HCT116 (cell line): ENCODE measurements around the gene ORMDL3. TPM values are rescaled to one million over a fixed set of nuclear protein-coding genes. Genes with fewer than 3 reads are reported as not detected.

ENCODE experiments used
- ATAC-seq: fragments of 200-7000 bp; cut with Tn5 transposase; 2 replicates; pipeline ENCODE4 v1.9.1; 2020; ENCODE audit warnings: mild to moderate bottlenecking, moderate library complexity
- Bru-seq: library from RNA; stranded (reverse); fragments of 400-500 nt; gene quantifications from one replicate; lab custom pipeline; 2021; lab: Mats Ljungman, UMichigan
- BruChase-seq, 2 experiments: library from RNA; stranded (reverse); fragments of 400-500 nt; gene quantifications; one replicate each; lab custom pipeline; 2021; lab: Mats Ljungman, UMichigan
- BruUV-seq: library from RNA; stranded (reverse); fragments of 400-500 nt; replicated peaks from 2 replicates; lab custom pipeline; 2021; lab: Mats Ljungman, UMichigan
- CTCF ChIA-PET: fragments of 300-600 bp; sonication (Branson Sonifier 250); formaldehyde crosslinking; loops from one replicate; lab custom pipeline; 2021; ENCODE audit warnings: antibody characterized with exemption; lab: Charles Lee
- POLR2A ChIA-PET: fragments of 300-600, 350-600 bp; sonication (Branson Sonifier 250); formaldehyde crosslinking; loops from one replicate; lab custom pipeline; 2021; ENCODE audit warnings: antibody characterized with exemption; lab: Charles Lee
- RAD21 ChIA-PET, 2 experiments: fragments of 300-600 bp; sonication (Branson Sonifier 250); formaldehyde crosslinking; loops; one replicate each; lab custom pipeline; 2023; ENCODE audit warnings: low total read pairs in 2 of 2; ENCODE audit not compliant: uncharacterized antibody in 2 of 2, unreplicated experiment in 2 of 2, low non-redundant PET in 1 of 2; lab: Charles Lee
- DNase-seq: peaks from one replicate; pipeline ENCODE4 v3.0.0-alpha.2; 2010; ENCODE audit warnings: low read depth, low spot score
- H2AFZ ChIP-seq: fragments of 200-600 bp; shearing (Covaris generic), sonication (generic); 2 replicates; pipeline ENCODE4 v1.6.1; 2017; ENCODE audit warnings: low read depth, mixed run types, mixed read lengths, antibody characterized with exemption, low read length; ENCODE audit not compliant: poor library complexity, severe bottlenecking
- H3K27ac ChIP-seq: 2 replicates; pipeline ENCODE4 v1.5.1; 2012; ENCODE audit warnings: low read depth, low read length
- H3K27me3 ChIP-seq: fragments of 200-600 bp; sonication (generic); 2 replicates; pipeline ENCODE4 v1.6.1; 2016; ENCODE audit warnings: mixed run types, low read length, mixed read lengths; ENCODE audit not compliant: insufficient read depth
- H3K36me3 ChIP-seq, 2 experiments: fragments of 200-500 bp in 1 of 2; fragments of 200-600 bp in 1 of 2; sonication (Bioruptor generic) in 1 of 2; sonication (generic) in 1 of 2; 2 replicates each; pipeline versions ENCODE4 v1.5.1 to v1.6.1; 2014 to 2016; ENCODE audit warnings: low read length in 2 of 2, inconsistent platforms in 1 of 2, mixed read lengths in 1 of 2, mixed run types in 1 of 2; ENCODE audit not compliant: insufficient read depth in 2 of 2, control insufficient read depth in 1 of 2
- H3K4me1 ChIP-seq, 2 experiments: fragments of 200-600 bp in 1 of 2; sonication (generic) in 1 of 2; 2 replicates each; pipeline versions ENCODE4 v1.5.1 to v1.6.1; 2012 to 2017; ENCODE audit warnings: low read length in 2 of 2, inconsistent platforms in 1 of 2, mild to moderate bottlenecking in 1 of 2, mixed read lengths in 1 of 2, mixed run types in 1 of 2, moderate library complexity in 1 of 2; ENCODE audit not compliant: insufficient read depth in 2 of 2, control insufficient read depth in 1 of 2
- H3K4me2 ChIP-seq: fragments of 200-600 bp; sonication (generic); 2 replicates; pipeline ENCODE4 v1.6.1; 2017; ENCODE audit warnings: mixed run types, low read length, mixed read lengths
- H3K4me3 ChIP-seq, 2 experiments: fragments of 200-600 bp in 1 of 2; sonication (generic) in 1 of 2; replicated peaks in 1 of 2; 2 replicates each; pipeline ENCODE4 v1.5.1; 2011 to 2016; ENCODE audit warnings: low read length in 2 of 2, control low read depth in 1 of 2, low read depth in 1 of 2, mild to moderate bottlenecking in 1 of 2, mixed read lengths in 1 of 2, mixed run types in 1 of 2
- H3K79me2 ChIP-seq: fragments of 200-600 bp; sonication (generic); 2 replicates; pipeline ENCODE4 v1.6.1; 2017; ENCODE audit warnings: mild to moderate bottlenecking, mixed run types, low read length, moderate library complexity, mixed read lengths; ENCODE audit not compliant: insufficient read depth
- H3K9ac ChIP-seq: fragments of 200-600 bp; sonication (generic); 2 replicates; pipeline ENCODE4 v1.6.1; 2016; ENCODE audit warnings: low read length, mixed read lengths
- H3K9me2 ChIP-seq: fragments of 200-600 bp; sonication (generic), shearing (Covaris generic); 2 replicates; pipeline ENCODE4 v1.6.1; 2017; ENCODE audit warnings: mixed run types, mild to moderate bottlenecking, moderate library complexity; ENCODE audit not compliant: insufficient read depth
- H3K9me3 ChIP-seq, 2 experiments: fragments of 200-500 bp in 1 of 2; fragments of 200-600 bp in 1 of 2; sonication (Bioruptor generic) in 1 of 2; sonication (generic) in 1 of 2; 2 replicates each; pipeline ENCODE4 v1.6.1; 2014 to 2017; ENCODE audit warnings: low read length in 2 of 2, mixed read lengths in 2 of 2, inconsistent platforms in 1 of 2, low read depth in 1 of 2, mild to moderate bottlenecking in 1 of 2, mixed run types in 1 of 2, moderate library complexity in 1 of 2; ENCODE audit not compliant: control insufficient read depth in 1 of 2, insufficient read depth in 1 of 2
- H4K20me1 ChIP-seq: fragments of 200-600 bp; sonication (generic), shearing (Covaris generic); 2 replicates; pipeline ENCODE4 v1.6.1; 2017; ENCODE audit warnings: mixed run types, mild to moderate bottlenecking, moderate library complexity; ENCODE audit not compliant: insufficient read depth
- CBX3 ChIP-seq: IDR thresholded peaks from 2 replicates; pipeline ENCODE4 v1.6.1; 2012; ENCODE audit warnings: low read depth
- CEBPB ChIP-seq: IDR thresholded peaks from 2 replicates; pipeline ENCODE4 v1.6.1; 2012; ENCODE audit warnings: low read depth
- EGR1 ChIP-seq: IDR thresholded peaks from 2 replicates; pipeline ENCODE4 v1.6.1; 2012; ENCODE audit warnings: low read depth
- ELF1 ChIP-seq: IDR thresholded peaks from 2 replicates; pipeline ENCODE4 v1.6.1; 2012; ENCODE audit warnings: low read depth, borderline replicate concordance
- FOSL1 ChIP-seq: IDR thresholded peaks from 2 replicates; pipeline ENCODE4 v1.6.1; 2012; ENCODE audit warnings: low read depth
- MAX ChIP-seq: IDR thresholded peaks from 2 replicates; pipeline ENCODE4 v1.6.1; 2012
- POLR2A ChIP-seq: IDR thresholded peaks from 2 replicates; pipeline ENCODE4 v1.7.0; 2011; ENCODE audit warnings: borderline replicate concordance; ENCODE audit not compliant: insufficient read depth, insufficient read length; ENCODE audit errors: extremely low read depth
- POLR2AphosphoS5 ChIP-seq: IDR thresholded peaks from 2 replicates; pipeline ENCODE4 v1.6.1; 2011; ENCODE audit warnings: mild to moderate bottlenecking, low read depth, low read length, moderate library complexity
- RAD21 ChIP-seq: IDR thresholded peaks from 2 replicates; pipeline ENCODE4 v1.6.1; 2012; ENCODE audit warnings: low read depth, mild to moderate bottlenecking
- SP1 ChIP-seq: IDR thresholded peaks from 2 replicates; pipeline ENCODE4 v1.6.1; 2012; ENCODE audit warnings: low read depth
- SRF ChIP-seq: IDR thresholded peaks from 2 replicates; pipeline ENCODE4 v1.6.1; 2012; ENCODE audit warnings: low read depth
- TCF7L2 ChIP-seq: IDR thresholded peaks from 2 replicates; pipeline ENCODE4 v1.7.0; 2011; ENCODE audit warnings: borderline replicate concordance, inconsistent platforms; ENCODE audit not compliant: insufficient read depth, insufficient read length; ENCODE audit errors: extremely low read depth
- YY1 ChIP-seq: IDR thresholded peaks from 2 replicates; pipeline ENCODE4 v1.6.1; 2011; ENCODE audit warnings: low read length, low read depth, moderate library complexity, mild to moderate bottlenecking; ENCODE audit not compliant: insufficient replicate concordance; ENCODE audit errors: extremely low read depth
- ZFX ChIP-seq: fragments of 450-650 bp; IDR thresholded peaks from 2 replicates; pipeline ENCODE4 v1.6.1; 2017
- intact Hi-C: fragments of 100-400 bp; cut with micrococcal nuclease; formaldehyde crosslinking; loops from 2 replicates; pipeline ENCODE4 v1.10.0; 2022
- long read RNA-seq: library from polyadenylated mRNA; unstranded; transcript quantifications from one replicate; pipeline ENCODE4 v2.0.0, GENCODE V29; 2021; ENCODE audit not compliant: unreplicated experiment
- polyA plus RNA-seq: library from polyadenylated mRNA; unstranded; fragments of >200 nt; gene quantifications from 2 replicates; pipeline ENCODE4 v1.2.1, GENCODE V29; 2012; ENCODE audit warnings: missing spikeins
- total RNA-seq: library from RNA; stranded (reverse); gene quantifications from one replicate; pipeline ENCODE4 v1.2.1, GENCODE V29; 2021; ENCODE audit not compliant: unreplicated experiment
- TF ChIP-seq, protein P1 (sequence below): IDR thresholded peaks from 2 replicates; pipeline ENCODE4 v1.6.1; 2011; ENCODE audit warnings: mild to moderate bottlenecking, low read length, moderate library complexity; ENCODE audit not compliant: insufficient replicate concordance; ENCODE audit errors: extremely low read depth
- TF ChIP-seq, protein P2 (sequence below): IDR thresholded peaks from 2 replicates; pipeline ENCODE4 v1.6.1; 2012; ENCODE audit warnings: low read depth

Gene ORMDL3, protein sequence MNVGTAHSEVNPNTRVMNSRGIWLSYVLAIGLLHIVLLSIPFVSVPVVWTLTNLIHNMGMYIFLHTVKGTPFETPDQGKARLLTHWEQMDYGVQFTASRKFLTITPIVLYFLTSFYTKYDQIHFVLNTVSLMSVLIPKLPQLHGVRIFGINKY
- total RNA-seq (46.9 TPM), Bru-seq, nascent RNA (percentile 79 among the genes with signal in this experiment), BruChase-seq, experiment 1, labeled RNA remaining after a 6-hour chase (percentile 95 among the genes with signal in this experiment), BruChase-seq, experiment 2, labeled RNA remaining after a 2-hour chase (percentile 92 among the genes with signal in this experiment)
- polyA plus RNA-seq: 34.4 and 43.3 TPM in 2 replicates
- long read RNA-seq, partial matches to known transcripts: 0 of 5 reads
- long read RNA-seq, other reads (novel, unspliced or antisense): 3 of 5 reads

GRCh38 chr17:39927101-39927928 is at the start of gene ORMDL3, which contains the start of gene LRRC3C:
ORMDL3 (minus strand) TSS chr17:39927601; CDS start chr17:39924203, 3,398 bp downstream.
LRRC3C (plus strand) TSS chr17:39927732; CDS start chr17:39941524, 13,792 bp downstream.
- Histone ChIP-seq H3K4me3 (peak within 1 kb of the TSS; percentile 85 to 89), H3K9me2 (no peaks in the 10 kb centered on the region), H4K20me1 (no peaks in the 10 kb centered on the region), H3K79me2 (peaks cover 24% of the 10 kb centered on the region; the same call in 1 of the 2 replicates), H3K36me3 (peaks cover 0 to 15% of the 10 kb centered on the region in 2 experiments; a peak in 2 of 4 replicates), H3K9me3 (no peaks in the 10 kb centered on the region), H3K27ac (peak within 1 kb of the TSS; percentile 87), H3K4me2 (peak within 1 kb of the TSS; percentile 79), H3K4me1 (peaks cover 23 to 40% of the 10 kb centered on the region in 2 experiments), H3K27me3 (no peaks in the 10 kb centered on the region), H3K9ac (peak within 1 kb of the TSS; percentile 88), H2AFZ (peak within 1 kb of the TSS; percentile 88)
- ChIA-PET RAD21 (interaction anchor here in 1 of 2 experiments (0.7 kb wide), 1 partner anchor 53 kb away, joined by 5 read pairs; the partner anchor contains the start of gene PSMD3), POLR2A (interaction anchor here (1.3 kb wide), 1 partner anchor 12 kb away, joined by 3 read pairs; no protein-coding TSS in a partner anchor), CTCF (interaction anchor here (0.6 kb wide), 2 partner anchors 18 to 184 kb away, joined by 3 to 5 read pairs; no protein-coding TSS in a partner anchor)
- ATAC-seq: peak; percentile 87
- peak; percentile 88 for DNase-seq
- BruUV-seq: no TSS peak
- intact Hi-C loops: no loop called here
- no peak for TF ChIP-seq EGR1
- TF ChIP-seq ELF1: no peak; the same call in 1 of the 2 replicates
- peak; percentile 88 for TF ChIP-seq POLR2AphosphoS5
- peak; percentile 72 for TF ChIP-seq YY1
- TF ChIP-seq MAX: no peak
- peak; percentile 97 for TF ChIP-seq SRF
- no peak for TF ChIP-seq RAD21
- TF ChIP-seq, protein P1, sequence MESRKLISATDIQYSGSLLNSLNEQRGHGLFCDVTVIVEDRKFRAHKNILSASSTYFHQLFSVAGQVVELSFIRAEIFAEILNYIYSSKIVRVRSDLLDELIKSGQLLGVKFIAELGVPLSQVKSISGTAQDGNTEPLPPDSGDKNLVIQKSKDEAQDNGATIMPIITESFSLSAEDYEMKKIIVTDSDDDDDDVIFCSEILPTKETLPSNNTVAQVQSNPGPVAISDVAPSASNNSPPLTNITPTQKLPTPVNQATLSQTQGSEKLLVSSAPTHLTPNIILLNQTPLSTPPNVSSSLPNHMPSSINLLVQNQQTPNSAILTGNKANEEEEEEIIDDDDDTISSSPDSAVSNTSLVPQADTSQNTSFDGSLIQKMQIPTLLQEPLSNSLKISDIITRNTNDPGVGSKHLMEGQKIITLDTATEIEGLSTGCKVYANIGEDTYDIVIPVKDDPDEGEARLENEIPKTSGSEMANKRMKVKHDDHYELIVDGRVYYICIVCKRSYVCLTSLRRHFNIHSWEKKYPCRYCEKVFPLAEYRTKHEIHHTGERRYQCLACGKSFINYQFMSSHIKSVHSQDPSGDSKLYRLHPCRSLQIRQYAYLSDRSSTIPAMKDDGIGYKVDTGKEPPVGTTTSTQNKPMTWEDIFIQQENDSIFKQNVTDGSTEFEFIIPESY: peak; percentile 34
- no peak for TF ChIP-seq CBX3
- peak; percentile 7 for TF ChIP-seq TCF7L2
- TF ChIP-seq ZFX: no peak; the same call in 1 of the 2 replicates
- TF ChIP-seq SP1: peak; percentile 18; the same call in 1 of the 2 replicates
- no peak for TF ChIP-seq FOSL1
- TF ChIP-seq, protein P2, sequence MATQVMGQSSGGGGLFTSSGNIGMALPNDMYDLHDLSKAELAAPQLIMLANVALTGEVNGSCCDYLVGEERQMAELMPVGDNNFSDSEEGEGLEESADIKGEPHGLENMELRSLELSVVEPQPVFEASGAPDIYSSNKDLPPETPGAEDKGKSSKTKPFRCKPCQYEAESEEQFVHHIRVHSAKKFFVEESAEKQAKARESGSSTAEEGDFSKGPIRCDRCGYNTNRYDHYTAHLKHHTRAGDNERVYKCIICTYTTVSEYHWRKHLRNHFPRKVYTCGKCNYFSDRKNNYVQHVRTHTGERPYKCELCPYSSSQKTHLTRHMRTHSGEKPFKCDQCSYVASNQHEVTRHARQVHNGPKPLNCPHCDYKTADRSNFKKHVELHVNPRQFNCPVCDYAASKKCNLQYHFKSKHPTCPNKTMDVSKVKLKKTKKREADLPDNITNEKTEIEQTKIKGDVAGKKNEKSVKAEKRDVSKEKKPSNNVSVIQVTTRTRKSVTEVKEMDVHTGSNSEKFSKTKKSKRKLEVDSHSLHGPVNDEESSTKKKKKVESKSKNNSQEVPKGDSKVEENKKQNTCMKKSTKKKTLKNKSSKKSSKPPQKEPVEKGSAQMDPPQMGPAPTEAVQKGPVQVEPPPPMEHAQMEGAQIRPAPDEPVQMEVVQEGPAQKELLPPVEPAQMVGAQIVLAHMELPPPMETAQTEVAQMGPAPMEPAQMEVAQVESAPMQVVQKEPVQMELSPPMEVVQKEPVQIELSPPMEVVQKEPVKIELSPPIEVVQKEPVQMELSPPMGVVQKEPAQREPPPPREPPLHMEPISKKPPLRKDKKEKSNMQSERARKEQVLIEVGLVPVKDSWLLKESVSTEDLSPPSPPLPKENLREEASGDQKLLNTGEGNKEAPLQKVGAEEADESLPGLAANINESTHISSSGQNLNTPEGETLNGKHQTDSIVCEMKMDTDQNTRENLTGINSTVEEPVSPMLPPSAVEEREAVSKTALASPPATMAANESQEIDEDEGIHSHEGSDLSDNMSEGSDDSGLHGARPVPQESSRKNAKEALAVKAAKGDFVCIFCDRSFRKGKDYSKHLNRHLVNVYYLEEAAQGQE: no peak
- no peak for TF ChIP-seq CEBPB
- peak; percentile 31 for TF ChIP-seq POLR2A
